Caco-2 (cell line): ENCODE measurements around the gene COCH. TPM values are rescaled to one million over a fixed set of nuclear protein-coding genes. Genes with fewer than 3 reads are reported as not detected.

Experiments used
- BruUV-seq: library from RNA; stranded (reverse); fragments of 400-500 nt; replicated peaks from 2 replicates; lab custom pipeline; 2021; lab: Mats Ljungman, UMichigan
- CTCF ChIA-PET: fragments of 300-600 bp; sonication (Branson Sonifier 250); formaldehyde crosslinking; loops from one replicate; lab custom pipeline; 2022; ENCODE audit warnings: antibody characterized with exemption; lab: Charles Lee
- POLR2A ChIA-PET: fragments of 300-600 bp; sonication (Branson Sonifier 250); formaldehyde crosslinking; loops from one replicate; lab custom pipeline; 2022; ENCODE audit warnings: antibody characterized with exemption; lab: Charles Lee
- DNase-seq, 2 experiments: peaks; one replicate each; pipeline versions ENCODE4 v3.0.0 to v3.0.0-alpha.2; 2020 to 2022
- H3K27me3 ChIP-seq: replicated peaks from 2 replicates; pipeline ENCODE4 v1.6.0; 2011; ENCODE audit warnings: low read length; ENCODE audit not compliant: control insufficient read depth, insufficient read depth
- H3K36me3 ChIP-seq: 2 replicates; pipeline ENCODE4 v1.5.1; 2011; ENCODE audit warnings: low read length; ENCODE audit not compliant: control insufficient read depth, insufficient read depth
- H3K4me1 ChIP-seq: fragments of 250-450 bp; sonication (Bioruptor Pico); 2 replicates; pipeline ENCODE4 v1.5.1; 2020; ENCODE audit warnings: mild to moderate bottlenecking
- H3K4me3 ChIP-seq: 2 replicates; pipeline ENCODE4 v1.5.1; 2011; ENCODE audit warnings: low read depth, mild to moderate bottlenecking, control low read depth, low read length
- H3K9me3 ChIP-seq: fragments of 250-450 bp; sonication (Bioruptor Pico); 2 replicates; pipeline ENCODE4 v1.5.1; 2020; ENCODE audit warnings: mild to moderate bottlenecking, moderate library complexity
- H3K27ac Mint-ChIP-seq: one replicate; pipeline ENCODE4 v1.8.0; 2022; ENCODE audit warnings: mixed read lengths; ENCODE audit not compliant: unreplicated experiment
- H3K27me3 Mint-ChIP-seq: one replicate; pipeline ENCODE4 v1.8.0; 2022; ENCODE audit warnings: mixed read lengths; ENCODE audit not compliant: insufficient read depth, unreplicated experiment
- H3K36me3 Mint-ChIP-seq: one replicate; pipeline ENCODE4 v1.8.0; 2022; ENCODE audit warnings: mild to moderate bottlenecking, mixed read lengths; ENCODE audit not compliant: insufficient read depth, unreplicated experiment
- H3K4me1 Mint-ChIP-seq: one replicate; pipeline ENCODE4 v1.8.0; 2022; ENCODE audit warnings: low read depth, mixed read lengths; ENCODE audit not compliant: unreplicated experiment
- H3K4me3 Mint-ChIP-seq: one replicate; pipeline ENCODE4 v1.8.0; 2022; ENCODE audit warnings: mild to moderate bottlenecking, moderate library complexity, mixed read lengths; ENCODE audit not compliant: unreplicated experiment
- H3K9me3 Mint-ChIP-seq: one replicate; pipeline ENCODE4 v1.8.0; 2022; ENCODE audit warnings: mixed read lengths; ENCODE audit not compliant: unreplicated experiment
- intact Hi-C: fragments of 100-400 bp; cut with micrococcal nuclease; formaldehyde crosslinking; loops from one replicate; pipeline ENCODE4 v1.10.0; 2022; ENCODE audit not compliant: unreplicated experiment
- total RNA-seq: library from RNA; stranded (reverse); gene quantifications from 2 replicates; pipeline ENCODE4 v1.2.3, GENCODE V29; 2022
- TF ChIP-seq, protein P1 (sequence below), 2 experiments: fragments of 200-600 bp in 1 of 2; IDR thresholded peaks; 1 replicate in 1 of 2; 2 replicates in 1 of 2; pipeline versions ENCODE4 v1.5.1 to v1.8.0; 2011 to 2022; ENCODE audit warnings: antibody characterized with exemption in 1 of 2, control low read depth in 1 of 2, inconsistent platforms in 1 of 2, low read depth in 1 of 2, low read length in 1 of 2, mild to moderate bottlenecking in 1 of 2, moderate library complexity in 1 of 2; ENCODE audit not compliant: insufficient read depth in 1 of 2, severe bottlenecking in 1 of 2, unreplicated experiment in 1 of 2

The COCH gene
- total RNA-seq, 1 experiment from 2014 or later, result 32.2 TPM

- ChIA-PET CTCF (no interaction called here), POLR2A (no interaction called here)
- TF ChIP-seq, protein P1, sequence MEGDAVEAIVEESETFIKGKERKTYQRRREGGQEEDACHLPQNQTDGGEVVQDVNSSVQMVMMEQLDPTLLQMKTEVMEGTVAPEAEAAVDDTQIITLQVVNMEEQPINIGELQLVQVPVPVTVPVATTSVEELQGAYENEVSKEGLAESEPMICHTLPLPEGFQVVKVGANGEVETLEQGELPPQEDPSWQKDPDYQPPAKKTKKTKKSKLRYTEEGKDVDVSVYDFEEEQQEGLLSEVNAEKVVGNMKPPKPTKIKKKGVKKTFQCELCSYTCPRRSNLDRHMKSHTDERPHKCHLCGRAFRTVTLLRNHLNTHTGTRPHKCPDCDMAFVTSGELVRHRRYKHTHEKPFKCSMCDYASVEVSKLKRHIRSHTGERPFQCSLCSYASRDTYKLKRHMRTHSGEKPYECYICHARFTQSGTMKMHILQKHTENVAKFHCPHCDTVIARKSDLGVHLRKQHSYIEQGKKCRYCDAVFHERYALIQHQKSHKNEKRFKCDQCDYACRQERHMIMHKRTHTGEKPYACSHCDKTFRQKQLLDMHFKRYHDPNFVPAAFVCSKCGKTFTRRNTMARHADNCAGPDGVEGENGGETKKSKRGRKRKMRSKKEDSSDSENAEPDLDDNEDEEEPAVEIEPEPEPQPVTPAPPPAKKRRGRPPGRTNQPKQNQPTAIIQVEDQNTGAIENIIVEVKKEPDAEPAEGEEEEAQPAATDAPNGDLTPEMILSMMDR (IDR thresholded peaks at IDR 0.05; ENCODE audit: insufficient read depth in 1 of 2, low read depth in 1 of 2, low read length in 1 of 2, severe bottlenecking in 1 of 2, unreplicated experiment in 1 of 2), result no peak
- no peaks in the 10 kb centered on the region for H3K4me1 ChIP-seq
- H3K27me3 Mint-ChIP-seq, result no peaks in the 10 kb centered on the region
- H3K27me3 ChIP-seq, result no peaks in the 10 kb centered on the region
- H3K36me3 Mint-ChIP-seq, result peaks cover 28% of the 10 kb centered on the region
- intact Hi-C loops, result no loop called here
- no peak overlapping the region for H3K4me3 ChIP-seq
- no peaks in the 10 kb centered on the region for H3K9me3 Mint-ChIP-seq
- H3K4me3 Mint-ChIP-seq, result no peak overlapping the region
- no peak overlapping the region for H3K27ac Mint-ChIP-seq
- H3K36me3 ChIP-seq, result no peaks in the 10 kb centered on the region
- BruUV-seq, result no TSS peak
- no peaks in the 10 kb centered on the region for H3K9me3 ChIP-seq
- DNase-seq, result no peak
- H3K4me1 Mint-ChIP-seq, result no peaks in the 10 kb centered on the region
Observed at GRCh38 chr14:30914812-30915211, 40.5 kb downstream of the COCH start.

GRCh38 chr14:30915596-30915995 lies 41.2 kb downstream of the COCH start:
- H3K9me3 ChIP-seq, result no peaks in the 10 kb centered on the region
- H3K36me3 Mint-ChIP-seq, result peaks cover 27% of the 10 kb centered on the region
- no peaks in the 10 kb centered on the region for H3K36me3 ChIP-seq
- BruUV-seq, result no TSS peak
- H3K27me3 ChIP-seq, result no peaks in the 10 kb centered on the region
- H3K4me3 ChIP-seq, result no peak overlapping the region
- no peaks in the 10 kb centered on the region for H3K4me1 ChIP-seq
- no peak overlapping the region for H3K27ac Mint-ChIP-seq
- no peaks in the 10 kb centered on the region for H3K27me3 Mint-ChIP-seq
- no peak for DNase-seq
- intact Hi-C loops, result no loop called here
- H3K4me3 Mint-ChIP-seq, result no peak overlapping the region
- ChIA-PET POLR2A (no interaction called here), CTCF (no interaction called here)
- no peaks in the 10 kb centered on the region for H3K9me3 Mint-ChIP-seq
- TF ChIP-seq, protein P1 (IDR thresholded peaks at IDR 0.05; ENCODE audit: insufficient read depth in 1 of 2, low read depth in 1 of 2, low read length in 1 of 2, severe bottlenecking in 1 of 2, unreplicated experiment in 1 of 2), result no peak
- no peaks in the 10 kb centered on the region for H3K4me1 Mint-ChIP-seq

DNA sequence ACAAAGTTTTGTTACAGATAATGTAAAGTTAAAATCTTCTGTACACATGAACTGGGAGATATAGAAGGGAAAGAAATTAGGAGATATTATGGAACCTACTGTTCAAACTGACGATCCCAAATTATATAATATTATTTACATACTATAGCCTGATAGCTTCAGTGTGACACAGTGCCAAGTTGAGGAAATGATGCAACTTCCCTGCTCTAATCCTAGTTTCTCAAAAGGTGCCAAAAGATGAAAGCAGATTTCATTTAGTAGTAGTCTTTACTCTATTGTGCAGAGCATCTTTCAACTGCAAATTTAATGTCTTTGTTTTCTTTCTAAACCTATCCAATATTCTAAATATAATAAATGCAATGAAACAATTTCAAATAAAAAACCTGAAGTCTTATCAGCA lies 46.9 kb downstream of the COCH start:
- H3K9me3 Mint-ChIP-seq, result no peaks in the 10 kb centered on the region
- no peak for DNase-seq
- TF ChIP-seq, protein P1 (IDR thresholded peaks at IDR 0.05; ENCODE audit: insufficient read depth in 1 of 2, low read depth in 1 of 2, low read length in 1 of 2, severe bottlenecking in 1 of 2, unreplicated experiment in 1 of 2), result no peak
- H3K27ac Mint-ChIP-seq, result no peak overlapping the region
- Histone ChIP-seq H3K36me3 (no peaks in the 10 kb centered on the region), H3K9me3 (no peaks in the 10 kb centered on the region), H3K27me3 (no peaks in the 10 kb centered on the region), H3K4me3 (no peak overlapping the region), H3K4me1 (no peaks in the 10 kb centered on the region)
- H3K36me3 Mint-ChIP-seq, result peaks cover 23% of the 10 kb centered on the region
- no TSS peak for BruUV-seq
- H3K27me3 Mint-ChIP-seq, result no peaks in the 10 kb centered on the region
- ChIA-PET CTCF (no interaction called here), POLR2A (no interaction called here)
- intact Hi-C loops, result no loop called here
- H3K4me3 Mint-ChIP-seq, result no peak overlapping the region
- H3K4me1 Mint-ChIP-seq, result no peaks in the 10 kb centered on the region
